BLaER1 treated with 17β-estradiol and CSF1 and Interleukin-3, amounts not matched to agents 10 nM and 100 nM (cell line): ENCODE measurements around the gene CLIP4.
A peak's percentile ranks its signal among the peaks of the same experiment; 100 is the strongest.

Experiments
- H3K27ac ChIP-seq, 11 experiments: shearing (Covaris generic); formaldehyde crosslinking; 2 replicates each; pipeline ENCODE4 v1.8.1; 2022
- H3K27me3 ChIP-seq, 11 experiments: shearing (Covaris generic); formaldehyde crosslinking; 2 replicates each; pipeline ENCODE4 v1.8.1; 2022
- H3K36me3 ChIP-seq, 11 experiments: shearing (Covaris generic); formaldehyde crosslinking; 2 replicates each; pipeline ENCODE4 v1.8.1; 2022
- H3K4me1 ChIP-seq, 10 experiments: shearing (Covaris generic); formaldehyde crosslinking; 2 replicates each; pipeline ENCODE4 v1.8.1; 2022
- H3K4me2 ChIP-seq, 11 experiments: shearing (Covaris generic); formaldehyde crosslinking; 2 replicates each; pipeline ENCODE4 v1.8.1; 2022
- H3K4me3 ChIP-seq, 10 experiments: shearing (Covaris generic); formaldehyde crosslinking; 2 replicates each; pipeline ENCODE4 v1.8.1; 2022
- H3K9ac ChIP-seq, 11 experiments: shearing (Covaris generic); formaldehyde crosslinking; 2 replicates each; pipeline ENCODE4 v1.8.1; 2022
- H3K9me3 ChIP-seq, 11 experiments: shearing (Covaris generic); formaldehyde crosslinking; replicated peaks in 1 of 11; 2 replicates each; pipeline ENCODE4 v1.8.1; 2022
- H4K20me1 ChIP-seq, 11 experiments: shearing (Covaris generic); formaldehyde crosslinking; 2 replicates each; pipeline ENCODE4 v1.8.1; 2022
- Cebpa-rat ChIP-seq, 11 experiments: shearing (Covaris generic); IDR thresholded peaks; 2 replicates each; pipeline ENCODE4 v1.8.1; 2022

Gene CLIP4

DNA sequence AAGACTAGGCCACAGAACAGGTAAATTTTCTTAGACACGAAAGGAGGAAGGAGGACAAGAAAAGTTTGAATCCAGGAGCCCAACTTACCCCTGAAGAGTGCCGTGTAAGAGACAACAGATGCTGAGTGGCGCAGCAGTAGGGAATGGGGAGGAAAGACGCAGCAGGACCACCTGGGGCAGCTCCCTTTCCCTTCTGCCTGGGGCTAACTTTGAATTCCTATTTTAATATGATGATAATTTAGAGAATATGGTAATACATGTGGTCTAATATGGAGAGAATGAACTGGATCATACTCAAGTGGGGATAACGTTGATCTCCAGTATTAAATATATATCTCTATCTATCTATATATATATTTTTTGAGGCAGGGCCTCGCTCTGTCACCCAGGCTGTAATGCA lies 69.3 kb downstream of the CLIP4 start:
- Histone ChIP-seq H3K36me3 (peaks cover 0 to 13% (median 0%) of the 10 kb centered on the region in 11 experiments; a peak in 1 of 22 replicates), H3K27ac (no peak overlapping the region), H3K27me3 (no peaks in the 10 kb centered on the region), H3K4me3 (no peak overlapping the region), H3K9ac (no peak overlapping the region), H3K4me1 (peaks cover 0 to 7% (median 0%) of the 10 kb centered on the region in 10 experiments; a peak in 3 of 20 replicates), H3K4me2 (no peak overlapping the region), H4K20me1 (no peaks in the 10 kb centered on the region), H3K9me3 (peaks cover 10 to 15% (median 12%) of the 10 kb centered on the region in 11 experiments)
- TF ChIP-seq Cebpa-rat (IDR thresholded peaks at IDR 0.05) = no peak

DNA sequence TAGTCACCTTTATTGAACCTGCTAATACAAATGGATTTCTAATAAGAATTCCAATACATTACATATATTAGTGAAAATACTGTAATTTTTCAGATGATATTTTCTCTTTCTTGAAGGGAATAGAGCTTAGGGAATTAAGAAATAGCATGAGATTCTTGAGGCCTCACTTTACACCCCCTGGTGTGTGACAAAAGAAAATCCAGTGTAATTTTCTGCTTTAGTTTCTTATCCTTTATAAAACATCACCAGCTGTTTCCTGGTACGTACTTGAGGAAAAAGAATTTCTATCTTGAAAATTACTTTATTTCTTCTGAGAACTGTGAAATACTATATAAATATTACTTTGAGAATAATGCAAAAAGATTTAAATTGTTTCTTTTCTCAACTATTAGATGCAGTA lies 71.6 kb downstream of the CLIP4 start:
- peaks cover 0 to 7% (median 0%) of the 10 kb centered on the region in 10 experiments; a peak in 3 of 20 replicates for H3K4me1 ChIP-seq
- no peak overlapping the region for H3K27ac ChIP-seq
- peaks cover 10 to 15% (median 12%) of the 10 kb centered on the region in 11 experiments for H3K9me3 ChIP-seq
- H3K36me3 ChIP-seq = 0 out of 22 replicates have a peak, but pooled peaks cover 0 to 6% (median 0%) of the 10 kb centered on the region in 11 experiments
- no peak overlapping the region for H3K4me3 ChIP-seq
- H4K20me1 ChIP-seq = no peaks in the 10 kb centered on the region
- no peak overlapping the region for H3K4me2 ChIP-seq
- no peak overlapping the region for H3K9ac ChIP-seq
- H3K27me3 ChIP-seq = no peaks in the 10 kb centered on the region
- no peak for TF ChIP-seq Cebpa-rat (IDR thresholded peaks at IDR 0.05)

DNA sequence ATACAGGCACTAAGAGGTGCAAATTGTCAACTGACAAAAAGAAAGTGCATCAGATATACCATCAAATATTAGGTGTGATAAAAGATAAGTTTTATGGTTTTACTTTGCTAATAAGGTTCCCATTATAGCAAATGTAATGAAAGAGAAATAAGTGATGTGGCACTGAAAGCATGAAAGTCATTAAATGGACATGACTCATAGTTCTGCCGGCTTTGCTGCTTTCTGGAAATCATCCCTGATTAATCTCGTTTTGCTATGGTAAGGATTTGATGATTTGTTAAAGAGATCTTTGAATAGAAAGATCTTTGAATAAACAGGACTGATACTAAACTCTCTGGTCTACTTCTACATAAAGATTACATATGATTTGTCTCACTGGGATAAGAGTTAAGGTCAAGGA lies 72.7 kb downstream of the CLIP4 start:
- Histone ChIP-seq H4K20me1 (no peaks in the 10 kb centered on the region), H3K9ac (no peak overlapping the region), H3K27me3 (no peaks in the 10 kb centered on the region), H3K4me2 (no peak overlapping the region), H3K4me1 (peaks cover 0 to 7% (median 0%) of the 10 kb centered on the region in 10 experiments; a peak in 3 of 20 replicates), H3K36me3 (peaks cover 0 to 6% (median 0%) of the 10 kb centered on the region in 11 experiments; a peak in 1 of 22 replicates), H3K27ac (no peak overlapping the region), H3K9me3 (peaks cover 10 to 15% (median 12%) of the 10 kb centered on the region in 11 experiments), H3K4me3 (no peak overlapping the region)
- TF ChIP-seq Cebpa-rat (IDR thresholded peaks at IDR 0.05) = no peak

DNA sequence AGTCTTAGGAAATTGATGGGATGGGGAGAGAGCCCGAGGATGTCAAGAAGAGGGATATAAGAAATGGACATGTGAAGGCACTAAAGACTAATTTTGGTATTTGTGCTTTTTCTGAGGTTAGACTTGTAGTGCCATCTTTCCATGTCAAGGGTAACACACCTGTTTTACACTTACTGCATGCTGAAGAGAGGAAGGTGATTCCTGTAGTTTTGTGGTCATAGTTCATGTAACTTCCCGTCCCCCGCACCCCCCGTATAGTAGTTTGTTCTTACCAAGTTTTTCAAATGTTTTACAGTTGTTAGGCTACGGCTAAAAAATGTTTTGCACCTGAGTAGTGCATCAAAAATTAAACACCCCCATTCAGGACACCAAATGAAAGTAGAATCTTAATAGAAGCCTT lies 73.8 kb downstream of the CLIP4 start:
- no peak for TF ChIP-seq Cebpa-rat (IDR thresholded peaks at IDR 0.05)
- peaks cover 0 to 6% (median 0%) of the 10 kb centered on the region in 11 experiments; a peak in 1 of 22 replicates for H3K36me3 ChIP-seq
- no peak overlapping the region for H3K4me3 ChIP-seq
- H3K27ac ChIP-seq = no peak overlapping the region
- H4K20me1 ChIP-seq = no peaks in the 10 kb centered on the region
- H3K4me1 ChIP-seq = peaks cover 0 to 7% (median 0%) of the 10 kb centered on the region in 10 experiments; a peak in 3 of 20 replicates
- H3K9me3 ChIP-seq = peaks cover 10 to 15% (median 12%) of the 10 kb centered on the region in 11 experiments
- H3K9ac ChIP-seq = no peak overlapping the region
- peak overlapping the region in 2 of 11 experiments; percentile 10 to 32; a peak in 3 of 22 replicates for H3K4me2 ChIP-seq
- H3K27me3 ChIP-seq = no peaks in the 10 kb centered on the region

DNA sequence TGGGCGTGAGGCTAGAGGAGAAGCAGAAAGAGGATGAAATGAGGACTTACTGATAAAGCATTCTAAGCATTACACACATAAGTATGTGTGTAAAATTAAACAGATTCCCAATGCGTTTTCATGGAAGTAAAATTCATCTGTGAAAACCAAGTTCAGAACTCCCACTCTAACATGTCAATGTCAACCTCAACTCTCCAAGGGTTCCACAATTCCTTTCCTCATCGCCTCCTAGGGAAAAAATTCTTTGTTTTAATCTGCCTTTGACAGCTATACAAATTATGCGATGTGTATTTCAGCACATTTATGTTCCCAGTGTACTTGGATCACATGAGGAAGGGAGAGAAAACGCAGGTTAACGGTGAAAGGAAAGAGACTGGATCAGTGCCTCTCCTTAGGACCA lies 76.6 kb downstream of the CLIP4 start:
- Histone ChIP-seq H3K36me3 (peaks cover 0 to 6% (median 0%) of the 10 kb centered on the region in 11 experiments; a peak in 1 of 22 replicates), H3K27me3 (no peaks in the 10 kb centered on the region), H3K27ac (no peak overlapping the region), H4K20me1 (no peaks in the 10 kb centered on the region), H3K4me1 (peaks cover 0 to 7% (median 0%) of the 10 kb centered on the region in 10 experiments; a peak in 3 of 20 replicates), H3K4me2 (no peak overlapping the region), H3K9ac (no peak overlapping the region), H3K4me3 (no peak overlapping the region), H3K9me3 (peaks cover 10 to 15% (median 12%) of the 10 kb centered on the region in 11 experiments)
- no peak for TF ChIP-seq Cebpa-rat (IDR thresholded peaks at IDR 0.05)

DNA sequence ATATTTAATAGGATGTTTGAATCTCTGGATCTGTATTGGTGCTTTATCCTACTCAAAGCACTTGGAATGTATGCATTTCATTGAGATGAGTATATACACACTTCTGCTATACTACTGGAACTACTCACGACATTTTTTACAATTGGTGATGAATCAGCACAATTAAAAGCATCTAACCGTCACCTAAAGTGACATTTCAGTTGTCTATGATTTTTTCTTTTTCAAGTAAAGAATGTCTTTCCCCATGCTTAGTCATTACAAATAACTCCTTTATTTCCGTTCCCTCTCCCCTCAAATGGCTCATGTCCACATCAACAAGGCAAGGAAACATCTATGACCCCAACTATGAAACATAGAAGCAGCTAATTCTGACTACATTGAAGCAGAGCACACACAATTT lies 77.3 kb downstream of the CLIP4 start:
- Histone ChIP-seq H3K9me3 (peaks cover 4 to 10% (median 7%) of the 10 kb centered on the region in 11 experiments), H3K4me1 (peaks cover 0 to 8% (median 0%) of the 10 kb centered on the region in 10 experiments; a peak in 3 of 20 replicates), H3K9ac (no peak overlapping the region), H3K27ac (no peak overlapping the region), H3K36me3 (peaks cover 0 to 2% (median 0%) of the 10 kb centered on the region in 11 experiments; a peak in 1 of 22 replicates), H3K4me2 (no peak overlapping the region), H3K4me3 (no peak overlapping the region), H4K20me1 (no peaks in the 10 kb centered on the region), H3K27me3 (no peaks in the 10 kb centered on the region)
- TF ChIP-seq Cebpa-rat (IDR thresholded peaks at IDR 0.05) = no peak

DNA sequence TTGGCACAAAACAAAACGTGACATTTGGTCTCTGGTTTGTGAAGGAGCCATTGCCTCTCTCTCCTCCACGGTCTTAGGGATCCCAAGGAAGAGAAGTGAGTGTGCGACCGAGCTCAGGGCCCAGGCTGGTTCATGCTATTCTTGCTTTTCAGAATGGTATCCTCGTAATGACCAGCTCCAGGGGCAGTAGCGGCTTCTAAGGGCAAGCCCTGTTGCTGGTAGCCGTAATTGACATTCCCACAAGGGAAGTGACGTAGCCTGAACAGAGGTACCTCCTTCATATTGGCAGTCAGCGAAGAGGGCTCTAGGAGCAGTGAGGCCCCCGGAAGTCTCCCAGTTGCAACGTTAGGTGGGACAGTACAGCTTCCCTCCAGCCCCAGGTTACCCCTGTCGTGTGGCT lies 77.9 kb downstream of the CLIP4 start:
- no peak overlapping the region for H3K9ac ChIP-seq
- no peak overlapping the region for H3K27ac ChIP-seq
- no peak for TF ChIP-seq Cebpa-rat (IDR thresholded peaks at IDR 0.05)
- H3K27me3 ChIP-seq = no peaks in the 10 kb centered on the region
- H3K4me1 ChIP-seq = peaks cover 0 to 8% (median 0%) of the 10 kb centered on the region in 10 experiments; a peak in 3 of 20 replicates
- H3K9me3 ChIP-seq = peaks cover 0 to 4% (median 2%) of the 10 kb centered on the region in 11 experiments; a peak in 8 of 22 replicates
- H3K36me3 ChIP-seq = no peaks in the 10 kb centered on the region; a peak in 1 of 22 replicates
- no peak overlapping the region for H3K4me3 ChIP-seq
- no peaks in the 10 kb centered on the region for H4K20me1 ChIP-seq
- no peak overlapping the region for H3K4me2 ChIP-seq

DNA sequence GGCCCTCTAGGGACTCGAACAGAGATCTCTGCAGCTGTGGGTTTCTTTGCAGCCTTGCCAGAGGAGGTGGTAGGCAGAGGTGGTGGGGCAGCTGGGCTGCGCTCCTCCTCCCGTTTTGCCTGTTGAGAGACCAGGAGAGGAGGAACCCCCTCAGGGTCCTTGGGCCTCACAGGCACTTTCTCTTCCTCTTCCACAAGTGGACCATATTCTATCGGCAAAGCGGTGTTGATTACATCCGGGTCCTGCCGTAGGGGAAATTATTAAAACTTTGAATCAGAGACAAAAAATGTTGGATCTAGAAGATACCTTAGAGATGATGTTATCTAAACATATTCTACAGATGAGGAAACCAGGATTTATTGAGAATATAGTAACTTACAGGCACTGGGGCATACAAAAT lies 78.5 kb downstream of the CLIP4 start:
- no peak overlapping the region for H3K4me3 ChIP-seq
- H3K36me3 ChIP-seq = no peaks in the 10 kb centered on the region; a peak in 1 of 22 replicates
- H3K9ac ChIP-seq = no peak overlapping the region
- H4K20me1 ChIP-seq = no peaks in the 10 kb centered on the region
- no peak for TF ChIP-seq Cebpa-rat (IDR thresholded peaks at IDR 0.05)
- no peak overlapping the region for H3K27ac ChIP-seq
- no peaks in the 10 kb centered on the region for H3K27me3 ChIP-seq
- no peaks in the 10 kb centered on the region for H3K9me3 ChIP-seq
- H3K4me1 ChIP-seq = peaks cover 0 to 8% (median 0%) of the 10 kb centered on the region in 10 experiments; a peak in 3 of 20 replicates
- H3K4me2 ChIP-seq = no peak overlapping the region

DNA sequence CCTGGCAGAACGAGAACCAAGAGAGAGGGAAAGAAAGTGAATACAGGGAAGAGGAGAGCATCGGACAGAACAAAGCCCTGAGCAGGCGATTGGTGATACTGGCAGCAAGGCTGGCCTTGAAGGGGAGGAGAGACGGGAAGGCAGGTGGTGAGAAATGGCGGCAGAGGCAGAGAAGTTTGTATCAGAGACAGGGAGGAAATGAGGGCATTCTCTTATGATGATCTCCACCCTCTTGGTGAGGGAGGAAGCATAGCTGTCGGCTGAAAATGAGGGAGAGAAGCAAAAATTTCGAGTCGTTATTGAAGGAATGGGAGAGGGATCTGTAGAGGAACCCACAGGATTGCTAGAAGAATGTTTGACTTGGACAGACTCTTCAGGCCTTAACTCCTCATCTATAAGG lies 80.6 kb downstream of the CLIP4 start:
- H3K27ac ChIP-seq = no peak overlapping the region
- H3K36me3 ChIP-seq = no peaks in the 10 kb centered on the region; a peak in 1 of 22 replicates
- no peak overlapping the region for H3K4me2 ChIP-seq
- H3K27me3 ChIP-seq = no peaks in the 10 kb centered on the region
- no peak for TF ChIP-seq Cebpa-rat (IDR thresholded peaks at IDR 0.05)
- H3K4me1 ChIP-seq = 0 out of 20 replicates have a peak, but pooled peaks cover 0 to 8% (median 0%) of the 10 kb centered on the region in 10 experiments
- no peak overlapping the region for H3K9ac ChIP-seq
- H3K9me3 ChIP-seq = no peaks in the 10 kb centered on the region
- H4K20me1 ChIP-seq = no peaks in the 10 kb centered on the region
- no peak overlapping the region for H3K4me3 ChIP-seq
